Coronary artery (tissue), 2 donors: ENCODE measurements around the gene MASP2.

Source experiments
- DNase-seq: peaks from one replicate; pipeline ENCODE4 v3.0.0-alpha.2; 2017; ENCODE audit warnings: low spot score
- H3K27ac ChIP-seq, 2 donors: fragments of 200-600 bp; sonication (generic); one replicate each; pipeline ENCODE4 v1.5.1; 2016 to 2019
- H3K4me3 ChIP-seq: fragments of 200-600 bp; sonication (generic); 2 replicates; pipeline ENCODE4 v1.5.1; 2016; ENCODE audit warnings: mild to moderate bottlenecking, moderate library complexity
- TF ChIP-seq, protein P1 (sequence below): fragments of 200-600 bp; sonication (generic); IDR thresholded peaks from one replicate; pipeline ENCODE4 v1.5.1; 2019; ENCODE audit warnings: antibody characterized with exemption

The MASP2 gene

DNA sequence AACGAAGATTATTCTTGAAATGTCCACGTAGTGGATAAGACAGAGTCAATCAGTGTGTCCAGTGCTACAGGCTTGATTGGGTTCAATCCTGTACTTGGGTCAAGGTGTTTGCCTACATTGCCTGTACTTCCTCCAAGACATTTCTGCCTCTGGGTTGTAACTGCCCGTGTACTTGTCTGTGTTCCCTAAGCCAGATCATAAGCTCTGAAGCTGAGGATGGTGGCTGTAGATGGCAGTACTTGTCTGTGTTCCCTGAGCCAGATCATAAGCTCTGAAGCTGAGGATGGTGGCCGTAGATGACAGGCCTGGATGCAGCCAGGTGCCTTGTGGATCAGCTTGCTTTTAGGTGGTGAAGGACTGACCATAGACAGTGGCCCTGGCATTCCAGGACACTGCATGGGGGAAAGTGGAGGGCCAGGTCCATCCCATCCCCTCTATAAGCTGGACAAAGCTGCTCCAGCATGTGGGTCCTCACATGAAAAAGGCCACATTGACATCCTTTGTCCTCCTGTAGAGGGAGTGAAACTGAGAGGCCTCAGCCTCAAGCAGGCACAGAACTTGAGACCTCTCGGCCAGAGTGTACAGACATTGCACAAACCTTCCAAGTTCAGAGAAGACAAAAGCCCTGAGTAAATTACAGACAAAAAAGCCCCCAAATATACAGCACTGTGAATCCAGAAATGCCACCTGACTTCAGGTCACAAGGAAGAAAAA lies 14.8 kb upstream of the MASP2 start:
- Histone ChIP-seq H3K27ac (no peak overlapping the region), H3K4me3 (no peak overlapping the region)
- TF ChIP-seq, protein P1, sequence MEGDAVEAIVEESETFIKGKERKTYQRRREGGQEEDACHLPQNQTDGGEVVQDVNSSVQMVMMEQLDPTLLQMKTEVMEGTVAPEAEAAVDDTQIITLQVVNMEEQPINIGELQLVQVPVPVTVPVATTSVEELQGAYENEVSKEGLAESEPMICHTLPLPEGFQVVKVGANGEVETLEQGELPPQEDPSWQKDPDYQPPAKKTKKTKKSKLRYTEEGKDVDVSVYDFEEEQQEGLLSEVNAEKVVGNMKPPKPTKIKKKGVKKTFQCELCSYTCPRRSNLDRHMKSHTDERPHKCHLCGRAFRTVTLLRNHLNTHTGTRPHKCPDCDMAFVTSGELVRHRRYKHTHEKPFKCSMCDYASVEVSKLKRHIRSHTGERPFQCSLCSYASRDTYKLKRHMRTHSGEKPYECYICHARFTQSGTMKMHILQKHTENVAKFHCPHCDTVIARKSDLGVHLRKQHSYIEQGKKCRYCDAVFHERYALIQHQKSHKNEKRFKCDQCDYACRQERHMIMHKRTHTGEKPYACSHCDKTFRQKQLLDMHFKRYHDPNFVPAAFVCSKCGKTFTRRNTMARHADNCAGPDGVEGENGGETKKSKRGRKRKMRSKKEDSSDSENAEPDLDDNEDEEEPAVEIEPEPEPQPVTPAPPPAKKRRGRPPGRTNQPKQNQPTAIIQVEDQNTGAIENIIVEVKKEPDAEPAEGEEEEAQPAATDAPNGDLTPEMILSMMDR: no peak
- DNase-seq: no peak

GRCh38 chr1:11059968-11060830 lies 13.2 kb upstream of the MASP2 start, which contains the start of gene SRM:
Gene SRM, minus strand, starts transcription at chr1:11060018. Its CDS starts 75 bp downstream, at chr1:11059943.
- peak; percentile 89 for DNase-seq
- Histone ChIP-seq H3K4me3 (peak within 1 kb of the TSS; percentile 99), H3K27ac (peak within 1 kb of the TSS; percentile 32 to 77)
- TF ChIP-seq, protein P1: peak; percentile 40

GRCh38 chr1:11059155-11059967 lies 12.3 kb upstream of the MASP2 start:
- Histone ChIP-seq H3K27ac (peak overlapping the region; percentile 25 to 50), H3K4me3 (peak overlapping the region; percentile 99)
- no peak for DNase-seq
- TF ChIP-seq, protein P1: no peak

GRCh38 chr1:11058595-11059154 lies 11.6 kb upstream of the MASP2 start:
- no peak for DNase-seq
- Histone ChIP-seq H3K4me3 (peak overlapping the region; percentile 99), H3K27ac (peak overlapping the region in 1 of 2 donors; percentile 50)
- TF ChIP-seq, protein P1: no peak

GRCh38 chr1:11058026-11058425 lies 11.0 kb upstream of the MASP2 start:
- no peak overlapping the region for H3K4me3 ChIP-seq
- no peak for DNase-seq
- H3K27ac ChIP-seq: no peak overlapping the region
- TF ChIP-seq, protein P1: no peak

DNA sequence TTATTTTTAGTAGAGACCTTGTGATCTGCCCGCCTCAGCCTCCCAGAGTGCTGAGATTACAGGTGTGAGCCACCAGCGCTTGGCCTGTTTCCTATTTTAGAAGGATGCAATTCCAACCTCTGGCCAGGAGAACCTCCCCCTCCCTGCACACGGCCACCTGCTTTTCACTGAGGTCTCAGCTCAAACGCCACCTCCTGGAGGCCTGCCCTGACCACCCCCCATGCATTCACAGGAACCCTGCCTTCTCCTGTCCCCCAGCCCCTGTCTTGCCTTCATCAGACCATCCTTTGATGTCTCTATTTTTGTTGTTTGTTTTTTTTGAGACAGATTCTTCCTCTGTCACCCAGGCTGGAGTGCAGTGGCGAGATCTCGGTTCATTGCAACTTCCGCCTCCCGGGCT lies 10.4 kb upstream of the MASP2 start:
- no peak for DNase-seq
- TF ChIP-seq, protein P1: no peak
- no peak overlapping the region for H3K27ac ChIP-seq
- no peak overlapping the region for H3K4me3 ChIP-seq
